ENCODE measurements around the gene LDLRAD3.
A peak's percentile ranks its signal among the peaks of the same experiment; 100 is the strongest.

Gene LDLRAD3

GRCh38 chr11:36069576-36070212, 125.8 kb downstream of the LDLRAD3 start:
- H3K4me1 Mint-ChIP-seq = peaks cover 65% of the 10 kb centered on the region

DNA sequence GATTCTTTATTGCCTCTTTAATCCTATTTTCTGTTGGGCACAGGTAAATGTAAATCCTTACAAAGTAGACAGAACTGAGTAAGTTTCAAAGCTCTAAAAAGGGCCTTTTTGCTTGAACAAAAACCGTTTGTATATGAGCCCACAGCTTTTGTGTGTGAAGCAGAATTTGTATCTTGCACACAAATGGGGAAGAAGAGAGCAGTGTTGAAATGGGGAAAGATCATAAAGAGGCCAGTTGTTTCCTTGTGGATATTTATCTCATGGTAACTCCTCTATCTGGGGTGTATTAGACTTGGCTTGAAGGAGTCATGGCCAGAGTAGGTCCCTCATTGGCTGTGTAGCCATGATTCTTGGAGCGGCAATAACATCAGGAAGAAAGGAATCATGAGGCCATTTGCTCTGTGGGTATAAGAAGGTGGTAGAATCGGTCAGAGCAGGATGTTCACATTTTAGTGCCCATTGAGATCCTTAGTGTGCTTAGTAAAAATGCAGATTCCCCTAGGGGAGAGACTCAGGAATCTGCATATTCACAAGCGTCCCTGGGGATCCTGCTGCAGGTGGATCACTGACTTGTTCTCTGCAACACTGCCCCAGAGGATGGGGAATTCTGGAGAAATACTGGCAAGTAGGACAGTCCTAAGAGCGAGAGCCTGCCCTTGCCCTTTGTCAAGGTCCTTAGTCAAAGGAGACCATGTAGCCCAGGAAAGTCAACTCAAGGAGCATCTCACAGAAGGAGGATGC, 126.5 kb downstream of the LDLRAD3 start:
- Mint-ChIP-seq H3K36me3 (ENCODE audit: low read depth) (peaks cover 38% of the 10 kb centered on the region), H3K9me3 (peaks cover 15% of the 10 kb centered on the region), H3K27ac (peak overlapping the region in 2 of 3 experiments; percentile 40 to 95), H3K4me3 (no peak overlapping the region), H3K27me3 (ENCODE audit: low read depth) (no peaks in the 10 kb centered on the region), H3K4me1 (peaks cover 70% of the 10 kb centered on the region)
- TF ChIP-seq, protein P1, sequence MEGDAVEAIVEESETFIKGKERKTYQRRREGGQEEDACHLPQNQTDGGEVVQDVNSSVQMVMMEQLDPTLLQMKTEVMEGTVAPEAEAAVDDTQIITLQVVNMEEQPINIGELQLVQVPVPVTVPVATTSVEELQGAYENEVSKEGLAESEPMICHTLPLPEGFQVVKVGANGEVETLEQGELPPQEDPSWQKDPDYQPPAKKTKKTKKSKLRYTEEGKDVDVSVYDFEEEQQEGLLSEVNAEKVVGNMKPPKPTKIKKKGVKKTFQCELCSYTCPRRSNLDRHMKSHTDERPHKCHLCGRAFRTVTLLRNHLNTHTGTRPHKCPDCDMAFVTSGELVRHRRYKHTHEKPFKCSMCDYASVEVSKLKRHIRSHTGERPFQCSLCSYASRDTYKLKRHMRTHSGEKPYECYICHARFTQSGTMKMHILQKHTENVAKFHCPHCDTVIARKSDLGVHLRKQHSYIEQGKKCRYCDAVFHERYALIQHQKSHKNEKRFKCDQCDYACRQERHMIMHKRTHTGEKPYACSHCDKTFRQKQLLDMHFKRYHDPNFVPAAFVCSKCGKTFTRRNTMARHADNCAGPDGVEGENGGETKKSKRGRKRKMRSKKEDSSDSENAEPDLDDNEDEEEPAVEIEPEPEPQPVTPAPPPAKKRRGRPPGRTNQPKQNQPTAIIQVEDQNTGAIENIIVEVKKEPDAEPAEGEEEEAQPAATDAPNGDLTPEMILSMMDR (IDR thresholded peaks at IDR 0.05; ENCODE audit: unreplicated experiment in 3 of 3) = no peak

More at GRCh38 chr11:36069576-36070212, 125.8 kb downstream of the LDLRAD3 start:
- Mint-ChIP-seq H3K36me3 (ENCODE audit: low read depth) (peaks cover 35% of the 10 kb centered on the region), H3K9me3 (peaks cover 17% of the 10 kb centered on the region), H3K4me3 (no peak overlapping the region), H3K27me3 (ENCODE audit: low read depth) (no peaks in the 10 kb centered on the region), H3K27ac (peak overlapping the region; percentile 20 to 65 (median 40))
- TF ChIP-seq, protein P1 (IDR thresholded peaks at IDR 0.05; ENCODE audit: unreplicated experiment in 3 of 3) = peak; percentile 41 to 47 (median 45)

DNA sequence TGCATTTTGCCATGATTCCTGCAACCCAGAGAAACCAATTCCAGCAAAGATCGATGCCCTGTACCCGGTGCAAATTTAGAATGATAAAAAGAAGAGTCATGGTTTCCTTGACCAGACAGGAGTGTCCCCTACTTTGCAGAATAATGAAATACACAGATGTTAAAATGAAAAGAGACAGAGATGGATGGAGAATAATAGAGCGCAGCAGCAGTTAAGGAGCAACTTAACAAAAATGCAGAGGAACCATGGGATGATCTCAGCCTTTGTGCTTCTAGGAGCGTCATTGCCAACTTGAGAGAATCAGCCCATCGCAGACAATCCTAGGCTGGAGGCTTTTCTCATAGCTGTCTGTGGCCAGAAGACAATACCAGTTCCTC, 127.1 kb downstream of the LDLRAD3 start:
- H3K4me3 Mint-ChIP-seq = no peak overlapping the region
- peak overlapping the region in 1 of 3 experiments; percentile 95 for H3K27ac Mint-ChIP-seq
- no peaks in the 10 kb centered on the region for H3K27me3 Mint-ChIP-seq (ENCODE audit: low read depth)
- H3K4me1 Mint-ChIP-seq = peaks cover 72% of the 10 kb centered on the region
- peaks cover 15% of the 10 kb centered on the region for H3K9me3 Mint-ChIP-seq
- H3K36me3 Mint-ChIP-seq (ENCODE audit: low read depth) = peaks cover 40% of the 10 kb centered on the region
- TF ChIP-seq, protein P1 (IDR thresholded peaks at IDR 0.05; ENCODE audit: unreplicated experiment in 3 of 3) = no peak

GRCh38 chr11:36071917-36072500, 128.1 kb downstream of the LDLRAD3 start:
- peaks cover 40% of the 10 kb centered on the region for H3K36me3 Mint-ChIP-seq (ENCODE audit: low read depth)
- H3K27ac Mint-ChIP-seq = peak overlapping the region in 2 of 3 experiments; percentile 46 to 95
- peaks cover 7% of the 10 kb centered on the region for H3K9me3 Mint-ChIP-seq
- H3K4me1 Mint-ChIP-seq = peaks cover 73% of the 10 kb centered on the region
- TF ChIP-seq, protein P1 (IDR thresholded peaks at IDR 0.05; ENCODE audit: unreplicated experiment in 3 of 3) = no peak
- no peak overlapping the region for H3K4me3 Mint-ChIP-seq
- no peaks in the 10 kb centered on the region for H3K27me3 Mint-ChIP-seq (ENCODE audit: low read depth)

DNA sequence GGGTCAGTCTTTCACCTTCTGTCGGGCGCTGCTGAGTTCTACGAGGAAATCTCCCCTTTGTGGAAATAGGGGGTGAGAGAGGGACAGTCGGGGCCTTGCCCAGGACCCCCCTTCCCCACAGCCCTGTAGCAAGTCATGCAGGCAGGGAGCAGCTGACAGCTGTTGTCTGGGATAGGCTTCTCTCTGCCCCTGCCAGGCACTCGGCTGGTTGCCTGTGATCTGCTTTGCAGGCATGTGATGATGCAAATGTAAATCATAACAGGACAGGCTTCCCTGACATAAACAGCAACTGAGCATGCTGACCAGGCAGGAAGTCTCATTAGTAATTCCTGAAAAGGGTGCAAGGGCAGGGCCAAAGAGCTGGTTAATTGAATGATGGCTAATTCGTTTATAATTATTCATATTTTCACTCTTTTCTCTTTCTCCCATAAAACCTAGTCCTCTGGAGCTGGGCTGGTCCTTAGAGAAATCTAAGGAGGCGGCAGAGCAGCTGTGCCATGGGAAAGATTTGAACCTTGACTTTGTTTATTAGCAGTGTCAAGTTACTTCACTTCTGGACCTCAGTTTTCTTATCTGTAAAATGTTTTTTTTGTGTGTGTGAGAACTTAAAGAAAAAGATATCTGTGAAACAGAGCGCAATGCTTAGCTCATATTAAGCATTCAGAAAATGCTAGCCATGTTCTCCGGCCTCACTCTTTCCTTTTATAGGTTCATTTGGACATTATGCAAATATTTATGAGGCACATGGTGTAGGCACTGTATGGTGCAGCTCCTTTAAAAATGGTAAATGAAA, 129.7 kb downstream of the LDLRAD3 start:
- Mint-ChIP-seq H3K4me3 (peak overlapping the region in 2 of 3 experiments; percentile 5 to 23), H3K36me3 (ENCODE audit: low read depth) (peaks cover 39% of the 10 kb centered on the region), H3K9me3 (peaks cover 4% of the 10 kb centered on the region), H3K27me3 (ENCODE audit: low read depth) (no peaks in the 10 kb centered on the region), H3K27ac (peak overlapping the region; percentile 87 to 95 (median 92)), H3K4me1 (peaks cover 79% of the 10 kb centered on the region)
- TF ChIP-seq, protein P1 (IDR thresholded peaks at IDR 0.05; ENCODE audit: unreplicated experiment in 3 of 3) = no peak

All from nephron (organoid).